Heart left ventricle (tissue), 13 donors: ENCODE results near the gene DPM1.

Experiments
- POLR2A ChIP-seq, 2 donors: fragments of 450-650 bp; IDR thresholded peaks; one replicate each; pipeline ENCODE4 v1.6.1; 2017; ENCODE audit warnings: antibody characterized with exemption in 2 of 2, mild to moderate bottlenecking in 2 of 2, moderate library complexity in 2 of 2
- TF ChIP-seq, protein P1 (sequence below), 12 donors: fragments of 200-600 bp; sonication (generic) in 4 of 12; IDR thresholded peaks; one replicate each; pipeline versions ENCODE4 v1.5.0 to v1.8.0; 2018 to 2022; ENCODE audit warnings: antibody characterized with exemption in 12 of 12, mild to moderate bottlenecking in 5 of 12
- donor health status: ischemic (EF 13 %, LVEDD 7.1; RV severe dilation, severe dysfunction).
- donor health status: DM: no; HTN: yes; CAD: no.
- donor health status: DM: no; HTN: no; CAD: no.
- donor health status: ischemic (EF 25% LVEDD 6.9; RV normal size, moderate dysfunction).
- donor health status: ischemic (EF 25% LVEDD 5.7; RV mildly dilated, moderate dysfunction).
- donor health status: ischemic (EF 35%, LVEDD 5.7; RV mildly dilated, moderate dysfunction).
- donor health status: nonischemic (EF 11% LVEDD 7.7; RV severe dilation, severe dysfunction).
- donor health status: DM: yes; HTN: yes; CAD: no.
- donor health status: PGD.
- donor health status: ischemic (EF 29% LVEDD 5.4; RV normal size, mild dysfunction).
- donor health status: nonischemic (EF 23%, LVEDD 6.1; RV moderate dilation, normal function).

DNA sequence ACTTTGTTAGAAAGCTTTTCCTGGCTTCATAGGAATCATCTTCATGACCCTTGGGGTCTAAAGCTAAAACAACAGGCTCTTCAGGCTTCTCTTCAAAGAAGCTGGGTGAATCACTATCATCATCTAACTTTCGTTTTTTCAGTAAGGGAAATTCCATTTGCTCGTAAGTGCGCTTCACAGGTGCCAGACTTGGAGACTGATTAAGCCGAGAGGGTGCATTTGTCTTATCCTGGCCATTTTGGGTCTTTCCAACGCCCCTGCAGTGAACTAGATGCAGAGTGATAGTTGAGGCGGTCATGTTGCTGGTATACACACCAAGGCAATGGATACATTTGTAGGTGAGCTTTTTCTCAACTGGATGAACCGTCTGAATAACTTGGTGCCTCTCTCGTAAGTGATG, 65.9 kb downstream of the DPM1 start:
- TF ChIP-seq, protein P1, sequence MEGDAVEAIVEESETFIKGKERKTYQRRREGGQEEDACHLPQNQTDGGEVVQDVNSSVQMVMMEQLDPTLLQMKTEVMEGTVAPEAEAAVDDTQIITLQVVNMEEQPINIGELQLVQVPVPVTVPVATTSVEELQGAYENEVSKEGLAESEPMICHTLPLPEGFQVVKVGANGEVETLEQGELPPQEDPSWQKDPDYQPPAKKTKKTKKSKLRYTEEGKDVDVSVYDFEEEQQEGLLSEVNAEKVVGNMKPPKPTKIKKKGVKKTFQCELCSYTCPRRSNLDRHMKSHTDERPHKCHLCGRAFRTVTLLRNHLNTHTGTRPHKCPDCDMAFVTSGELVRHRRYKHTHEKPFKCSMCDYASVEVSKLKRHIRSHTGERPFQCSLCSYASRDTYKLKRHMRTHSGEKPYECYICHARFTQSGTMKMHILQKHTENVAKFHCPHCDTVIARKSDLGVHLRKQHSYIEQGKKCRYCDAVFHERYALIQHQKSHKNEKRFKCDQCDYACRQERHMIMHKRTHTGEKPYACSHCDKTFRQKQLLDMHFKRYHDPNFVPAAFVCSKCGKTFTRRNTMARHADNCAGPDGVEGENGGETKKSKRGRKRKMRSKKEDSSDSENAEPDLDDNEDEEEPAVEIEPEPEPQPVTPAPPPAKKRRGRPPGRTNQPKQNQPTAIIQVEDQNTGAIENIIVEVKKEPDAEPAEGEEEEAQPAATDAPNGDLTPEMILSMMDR (IDR thresholded peaks at IDR 0.05) = no peak
- TF ChIP-seq POLR2A (IDR thresholded peaks at IDR 0.05) = no peak
